GM12891 (cell line): ENCODE measurements around the gene ABHD8.

Source experiments
- POLR2A ChIP-seq: IDR thresholded peaks from 2 replicates; pipeline ENCODE4 v1.6.1; 2011; ENCODE audit warnings: low read depth, low read length, control low read depth
- POLR2AphosphoS5 ChIP-seq: IDR thresholded peaks from 2 replicates; pipeline ENCODE4 v1.6.1; 2011; ENCODE audit warnings: low read depth, low read length, control low read depth

GRCh38 chr19:17260842-17261325, 42.3 kb downstream of the ABHD8 start:
- TF ChIP-seq POLR2A, result no peak
- TF ChIP-seq POLR2AphosphoS5, result no peak
